ENCODE measurements around the gene PRRX2. TPM values are rescaled to one million over a fixed set of nuclear protein-coding genes. Genes with fewer than 3 reads are reported as not detected.

Gene PRRX2
- total and polyA plus RNA-seq, 2 of the 13 experiments (the other 11 are each of a cell fraction or from before 2014, with no cell fraction given): 0.05 TPM; not detected in 1

DNA sequence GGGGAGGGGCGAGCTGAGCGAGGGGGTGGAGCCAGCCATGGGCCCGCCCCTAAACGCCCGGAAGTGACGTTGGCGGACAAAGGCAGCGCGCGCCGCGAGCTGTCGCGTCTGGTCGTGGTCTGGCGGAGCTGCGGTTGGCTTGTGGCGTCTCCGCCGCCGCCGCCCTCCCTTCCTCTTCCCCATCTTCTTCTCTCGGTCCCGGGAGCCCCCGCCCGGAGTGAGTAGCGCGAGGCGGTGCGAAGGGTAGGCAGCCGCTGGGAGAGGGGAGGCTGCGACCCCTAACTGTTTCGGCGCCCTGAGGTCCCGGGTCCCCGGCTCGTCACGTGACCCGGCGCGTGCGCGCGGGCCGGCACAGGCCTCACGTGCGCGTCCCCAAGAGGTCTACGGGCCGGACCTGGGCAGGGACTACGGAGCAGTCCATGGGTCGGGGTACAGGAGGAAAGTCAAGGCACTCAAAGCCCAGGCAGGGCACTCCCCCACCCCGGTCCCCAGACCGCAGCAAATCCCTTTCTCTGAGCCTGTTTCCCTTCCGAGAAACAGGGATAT lies 39.3 kb upstream of the PRRX2 start, which contains the start of gene NTMT1 (continued):
- TF ChIP-seq, protein P1, sequence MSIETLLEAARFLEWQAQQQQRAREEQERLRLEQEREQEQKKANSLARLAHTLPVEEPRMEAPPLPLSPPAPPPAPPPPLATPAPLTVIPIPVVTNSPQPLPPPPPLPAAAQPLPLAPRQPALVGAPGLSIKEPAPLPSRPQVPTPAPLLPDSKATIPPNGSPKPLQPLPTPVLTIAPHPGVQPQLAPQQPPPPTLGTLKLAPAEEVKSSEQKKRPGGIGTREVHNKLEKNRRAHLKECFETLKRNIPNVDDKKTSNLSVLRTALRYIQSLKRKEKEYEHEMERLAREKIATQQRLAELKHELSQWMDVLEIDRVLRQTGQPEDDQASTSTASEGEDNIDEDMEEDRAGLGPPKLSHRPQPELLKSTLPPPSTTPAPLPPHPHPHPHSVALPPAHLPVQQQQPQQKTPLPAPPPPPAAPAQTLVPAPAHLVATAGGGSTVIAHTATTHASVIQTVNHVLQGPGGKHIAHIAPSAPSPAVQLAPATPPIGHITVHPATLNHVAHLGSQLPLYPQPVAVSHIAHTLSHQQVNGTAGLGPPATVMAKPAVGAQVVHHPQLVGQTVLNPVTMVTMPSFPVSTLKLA (IDR thresholded peaks at IDR 0.05): peak; percentile 80
- TF ChIP-seq TBX3 (IDR thresholded peaks at IDR 0.05; ENCODE audit: borderline replicate concordance) (no peak), ZNF101 (CRISPR knock-in tag; IDR thresholded peaks at IDR 0.05; ENCODE audit: borderline replicate concordance, low read depth) (no peak), SMYD3 (CRISPR knock-in tag; IDR thresholded peaks at IDR 0.05) (no peak), CHD2 (IDR thresholded peaks at IDR 0.05; ENCODE audit: low read depth, low read length) (peak; percentile 42; the same call in 1 of the 2 replicates), ZNF350 (CRISPR knock-in tag; IDR thresholded peaks at IDR 0.05; ENCODE audit: borderline replicate concordance, low read depth) (peak; percentile 75), FOXC1 (CRISPR knock-in tag; IDR thresholded peaks at IDR 0.05; ENCODE audit: borderline replicate concordance) (peak; percentile 78; the same call in 1 of the 2 replicates), ZNF724P (CRISPR knock-in tag; IDR thresholded peaks at IDR 0.05; ENCODE audit: borderline replicate concordance) (0 out of 2 replicates have a peak, but pooled peaks have one; percentile 32), KLF16 (CRISPR knock-in tag; IDR thresholded peaks at IDR 0.05) (peak in 1 of 2 experiments; percentile 58; a peak in 1 of 4 replicates), NRL (CRISPR knock-in tag; IDR thresholded peaks at IDR 0.05; ENCODE audit: borderline replicate concordance) (peak; percentile 92), CTCF (CRISPR knock-in tag; IDR thresholded peaks at IDR 0.05) (peak; percentile 14), ZNF160 (CRISPR knock-in tag; IDR thresholded peaks at IDR 0.05) (0 out of 2 replicates have a peak, but pooled peaks have one; percentile 56), ZNF18 (CRISPR knock-in tag; IDR thresholded peaks at IDR 0.05; ENCODE audit: insufficient replicate concordance) (peak; percentile 45), ZNF367 (CRISPR knock-in tag; IDR thresholded peaks at IDR 0.05; ENCODE audit: borderline replicate concordance) (no peak; the same call in 1 of the 2 replicates), GMEB2 (CRISPR knock-in tag; IDR thresholded peaks at IDR 0.05; ENCODE audit: low read depth) (no peak), ZFX (CRISPR knock-in tag; IDR thresholded peaks at IDR 0.05; ENCODE audit: low read depth) (peak; percentile 67), ZNF33B (CRISPR knock-in tag; IDR thresholded peaks at IDR 0.05) (0 out of 2 replicates have a peak, but pooled peaks have one; percentile 43), MYNN (CRISPR knock-in tag; IDR thresholded peaks at IDR 0.05; ENCODE audit: low read depth) (0 out of 2 replicates have a peak, but pooled peaks have one; percentile 21)
- TF ChIP-seq, protein P2, sequence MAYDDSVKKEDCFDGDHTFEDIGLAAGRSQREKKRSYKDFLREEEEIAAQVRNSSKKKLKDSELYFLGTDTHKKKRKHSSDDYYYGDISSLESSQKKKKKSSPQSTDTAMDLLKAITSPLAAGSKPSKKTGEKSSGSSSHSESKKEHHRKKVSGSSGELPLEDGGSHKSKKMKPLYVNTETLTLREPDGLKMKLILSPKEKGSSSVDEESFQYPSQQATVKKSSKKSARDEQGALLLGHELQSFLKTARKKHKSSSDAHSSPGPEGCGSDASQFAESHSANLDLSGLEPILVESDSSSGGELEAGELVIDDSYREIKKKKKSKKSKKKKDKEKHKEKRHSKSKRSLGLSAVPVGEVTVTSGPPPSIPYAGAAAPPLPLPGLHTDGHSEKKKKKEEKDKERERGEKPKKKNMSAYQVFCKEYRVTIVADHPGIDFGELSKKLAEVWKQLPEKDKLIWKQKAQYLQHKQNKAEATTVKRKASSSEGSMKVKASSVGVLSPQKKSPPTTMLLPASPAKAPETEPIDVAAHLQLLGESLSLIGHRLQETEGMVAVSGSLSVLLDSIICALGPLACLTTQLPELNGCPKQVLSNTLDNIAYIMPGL (CRISPR knock-in tag; IDR thresholded peaks at IDR 0.05; ENCODE audit: borderline replicate concordance in 1 of 2, low read depth in 1 of 2): peak; percentile 23 to 80; a peak in 2 of 4 replicates

Data from HepG2 (cell line).